ENCODE measurements around the gene PACSIN2. TPM values are rescaled to one million over a fixed set of nuclear protein-coding genes. Genes with fewer than 3 reads are reported as not detected.
A peak's percentile ranks its signal among the peaks of the same experiment; 100 is the strongest.

PACSIN2 gene
- total RNA-seq, 2 donors from 2014 or later: 78.0 to 87.1 TPM

GRCh38 chr22:43008921-43009320 is 6.0 kb downstream of the PACSIN2 start:
- H3K9me3 ChIP-seq: no peaks in the 10 kb centered on the region
- no peaks in the 10 kb centered on the region for H3K36me3 ChIP-seq
- peaks cover 7% of the 10 kb centered on the region for H3K4me1 ChIP-seq (replicated peaks)
- no peaks in the 10 kb centered on the region for H3K27me3 ChIP-seq (replicated peaks; ENCODE audit: insufficient read depth)
- no peak for DNase-seq (ENCODE audit: low spot score)
- intact Hi-C loops (cut with DNase I): no loop called here
- no peak for TF ChIP-seq POLR2AphosphoS5 (IDR thresholded peaks at IDR 0.05)
- no peak for TF ChIP-seq POLR2A (IDR thresholded peaks at IDR 0.05)
- no peak for TF ChIP-seq CTCF (IDR thresholded peaks at IDR 0.05)
- H3K4me3 ChIP-seq: no peak overlapping the region
- peak overlapping the region; percentile 61 to 74 for H3K27ac ChIP-seq
- WGBS: 53% methylated on average over 4 of the region's 4 CpGs

GRCh38 chr22:43008509-43008908 is 6.4 kb downstream of the PACSIN2 start:
- TF ChIP-seq CTCF (IDR thresholded peaks at IDR 0.05): no peak
- TF ChIP-seq POLR2AphosphoS5 (IDR thresholded peaks at IDR 0.05): peak; percentile 8
- 78% methylated on average over 4 of the region's 4 CpGs for WGBS
- Histone ChIP-seq H3K27me3 (replicated peaks; ENCODE audit: insufficient read depth) (no peaks in the 10 kb centered on the region), H3K9me3 (no peaks in the 10 kb centered on the region), H3K36me3 (no peaks in the 10 kb centered on the region), H3K4me3 (no peak overlapping the region), H3K27ac (peak overlapping the region; percentile 61 to 74), H3K4me1 (replicated peaks) (peaks cover 8% of the 10 kb centered on the region)
- intact Hi-C loops (cut with DNase I): no loop called here
- DNase-seq (ENCODE audit: low spot score): no peak

GRCh38 chr22:43007519-43008102 is 7.3 kb downstream of the PACSIN2 start:
- H3K36me3 ChIP-seq: no peaks in the 10 kb centered on the region
- TF ChIP-seq CTCF (IDR thresholded peaks at IDR 0.05) (no peak), POLR2A (IDR thresholded peaks at IDR 0.05) (no peak), POLR2AphosphoS5 (IDR thresholded peaks at IDR 0.05) (no peak)
- no peaks in the 10 kb centered on the region for H3K9me3 ChIP-seq
- peak overlapping the region; percentile 61 to 74 for H3K27ac ChIP-seq
- 69% methylated on average over 5 of the region's 5 CpGs for WGBS
- no peak for DNase-seq (ENCODE audit: low spot score)
- intact Hi-C loops (cut with DNase I): no loop called here
- H3K4me1 ChIP-seq (replicated peaks): peaks cover 8% of the 10 kb centered on the region
- H3K4me3 ChIP-seq: no peak overlapping the region
- no peaks in the 10 kb centered on the region for H3K27me3 ChIP-seq (replicated peaks; ENCODE audit: insufficient read depth)

- intact Hi-C loops (cut with DNase I): no loop called here
- DNase-seq (ENCODE audit: low spot score): no peak
- 92% methylated on average over 7 of the region's 7 CpGs for WGBS
These were observed 8.2 kb downstream of the PACSIN2 start for GRCh38 chr22:43006753-43007152.

GRCh38 chr22:43006016-43006505 is 8.9 kb downstream of the PACSIN2 start:
- 97% methylated on average over 5 of the region's 5 CpGs for WGBS
- TF ChIP-seq POLR2AphosphoS5 (IDR thresholded peaks at IDR 0.05): no peak
- TF ChIP-seq POLR2A (IDR thresholded peaks at IDR 0.05): no peak
- no peak for TF ChIP-seq CTCF (IDR thresholded peaks at IDR 0.05)
- Histone ChIP-seq H3K27ac (no peak overlapping the region), H3K36me3 (no peaks in the 10 kb centered on the region), H3K27me3 (replicated peaks; ENCODE audit: insufficient read depth) (no peaks in the 10 kb centered on the region), H3K9me3 (no peaks in the 10 kb centered on the region), H3K4me3 (no peak overlapping the region), H3K4me1 (replicated peaks) (peaks cover 16% of the 10 kb centered on the region)
- DNase-seq (ENCODE audit: low spot score): no peak
- intact Hi-C loops (cut with DNase I): no loop called here

More at GRCh38 chr22:43006753-43007152, 8.2 kb downstream of the PACSIN2 start:
- TF ChIP-seq POLR2A (IDR thresholded peaks at IDR 0.05) (no peak), POLR2AphosphoS5 (IDR thresholded peaks at IDR 0.05) (no peak)
- no peaks in the 10 kb centered on the region for H3K27me3 ChIP-seq (replicated peaks; ENCODE audit: insufficient read depth)
- H3K4me3 ChIP-seq: no peak overlapping the region
- peaks cover 13% of the 10 kb centered on the region for H3K4me1 ChIP-seq (replicated peaks)
- no peaks in the 10 kb centered on the region for H3K9me3 ChIP-seq
- no peak overlapping the region for H3K27ac ChIP-seq
- H3K36me3 ChIP-seq: no peaks in the 10 kb centered on the region
